ENCODE data around the gene TSGA10IP.

The TSGA10IP gene

DNA sequence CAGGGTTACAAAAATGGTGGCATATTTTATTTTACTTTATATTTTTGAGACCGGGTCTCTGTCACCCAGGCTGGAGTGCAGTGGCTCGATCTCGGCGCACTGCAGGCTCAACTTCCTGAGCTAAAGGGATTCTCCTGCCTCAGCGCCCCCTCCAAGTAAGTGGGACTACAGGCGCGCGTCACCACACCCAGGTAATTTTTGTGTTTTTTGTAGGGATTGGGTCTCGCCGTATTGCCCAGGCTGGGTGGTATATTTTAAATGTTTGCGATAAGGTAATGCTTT lies 44.4 kb upstream of the TSGA10IP start:
- Histone ChIP-seq H3K9ac (no peak overlapping the region; a peak in 1 of 22 replicates), H3K4me3 (peak overlapping the region in 5 of 10 experiments; percentile 70 to 93 (median 77); a peak in 8 of 20 replicates), H3K9me3 (replicated peaks in 1 of 11) (no peaks in the 10 kb centered on the region), H3K36me3 (peaks cover 0 to 26% (median 0%) of the 10 kb centered on the region in 11 experiments; a peak in 12 of 22 replicates), H3K4me1 (peaks cover 34 to 57% (median 45%) of the 10 kb centered on the region in 10 experiments), H3K4me2 (peak overlapping the region; percentile 85 to 99 (median 92)), H4K20me1 (peaks cover 0 to 32% (median 5%) of the 10 kb centered on the region in 11 experiments; a peak in 8 of 22 replicates), H3K27me3 (peaks cover 0 to 55% (median 51%) of the 10 kb centered on the region in 11 experiments; a peak in 19 of 22 replicates), H3K27ac (peak overlapping the region in 1 of 11 experiments; percentile 85; a peak in 1 of 22 replicates)
- no peak for TF ChIP-seq Cebpa-rat (IDR thresholded peaks at IDR 0.05)

DNA sequence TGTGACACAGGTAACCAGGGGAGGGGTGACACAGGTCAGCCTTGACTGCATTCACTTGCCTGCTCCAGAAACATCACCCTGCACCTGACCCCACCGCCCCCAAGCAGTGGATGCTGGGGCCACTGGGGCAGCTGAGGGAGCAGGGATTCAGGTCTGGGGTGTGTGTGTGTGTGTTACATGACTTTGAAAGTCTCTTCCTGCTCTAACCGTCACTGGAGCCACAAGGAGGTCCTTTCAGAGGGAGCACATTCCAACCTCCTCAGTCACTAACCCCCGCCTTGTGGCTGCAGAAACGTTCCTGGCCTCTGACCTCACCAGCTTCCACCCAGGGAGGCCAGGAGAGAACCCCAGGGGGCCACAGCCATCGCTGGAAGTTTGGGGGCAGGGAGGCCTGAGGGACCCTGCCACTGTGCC lies 42.2 kb upstream of the TSGA10IP start:
- Histone ChIP-seq H3K36me3 (peaks cover 0 to 5% (median 0%) of the 10 kb centered on the region in 11 experiments; a peak in 1 of 22 replicates), H3K27ac (no peak overlapping the region), H4K20me1 (peaks cover 0 to 10% (median 0%) of the 10 kb centered on the region in 11 experiments; a peak in 3 of 22 replicates), H3K4me1 (peaks cover 26 to 46% (median 38%) of the 10 kb centered on the region in 10 experiments), H3K9ac (peak overlapping the region in 4 of 11 experiments; percentile 0 to 18 (median 9); a peak in 2 of 22 replicates), H3K9me3 (replicated peaks in 1 of 11) (no peaks in the 10 kb centered on the region), H3K4me3 (no peak overlapping the region), H3K27me3 (peaks cover 0 to 42% (median 39%) of the 10 kb centered on the region in 11 experiments; a peak in 19 of 22 replicates), H3K4me2 (peak overlapping the region in 9 of 11 experiments; percentile 38 to 79 (median 52); a peak in 18 of 22 replicates)
- no peak for TF ChIP-seq Cebpa-rat (IDR thresholded peaks at IDR 0.05)

DNA sequence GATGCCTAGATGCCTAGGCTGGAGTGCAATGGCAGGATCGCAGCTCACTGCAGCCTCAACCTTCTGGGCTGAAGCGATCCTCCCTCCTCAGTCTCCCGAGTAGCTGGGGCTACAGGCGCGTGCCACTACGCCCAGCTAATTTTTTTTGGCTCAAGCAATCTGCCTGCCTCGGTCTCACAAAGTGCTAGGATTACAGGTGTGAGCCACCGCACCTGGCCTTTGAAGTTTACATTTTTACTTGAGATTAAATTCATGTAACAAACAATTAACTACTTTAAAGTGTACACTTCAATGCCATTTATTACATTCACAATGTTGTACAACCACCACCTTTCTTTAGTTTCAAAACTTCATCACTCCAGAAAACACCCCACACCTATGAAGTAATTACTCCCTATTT lies 41.6 kb upstream of the TSGA10IP start:
- Histone ChIP-seq H3K27me3 (peaks cover 0 to 36% (median 33%) of the 10 kb centered on the region in 11 experiments; a peak in 19 of 22 replicates), H3K4me2 (peak overlapping the region in 6 of 11 experiments; percentile 38 to 79 (median 60); a peak in 7 of 22 replicates), H3K36me3 (no peaks in the 10 kb centered on the region), H3K9me3 (replicated peaks in 1 of 11) (no peaks in the 10 kb centered on the region), H3K27ac (no peak overlapping the region), H3K4me3 (no peak overlapping the region), H4K20me1 (peaks cover 0 to 4% (median 0%) of the 10 kb centered on the region in 11 experiments; a peak in 2 of 22 replicates), H3K9ac (0 out of 22 replicates have a peak overlapping the region, but pooled peaks of 1 of the 11 experiments have one; percentile 18), H3K4me1 (peaks cover 19 to 46% (median 33%) of the 10 kb centered on the region in 10 experiments)
- no peak for TF ChIP-seq Cebpa-rat (IDR thresholded peaks at IDR 0.05)

DNA sequence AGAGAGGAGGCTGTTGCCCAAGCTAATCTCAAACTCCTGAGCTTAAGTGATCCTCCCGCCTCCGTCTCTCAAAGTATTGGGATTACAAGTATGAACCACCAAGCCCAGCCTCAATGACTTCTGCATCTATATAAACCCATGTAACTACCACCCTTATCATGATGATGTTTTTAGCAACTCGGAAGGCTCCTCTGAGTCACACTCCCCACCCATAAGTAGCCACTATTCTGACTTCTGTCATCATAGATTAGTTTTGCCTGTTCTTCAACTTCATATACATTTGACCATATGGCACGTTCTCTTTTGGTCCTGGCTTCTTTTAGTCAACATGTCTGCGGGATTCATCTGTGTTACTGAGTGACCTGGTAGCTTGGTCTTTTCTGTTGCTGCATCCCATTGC lies 38.7 kb upstream of the TSGA10IP start:
- no peak overlapping the region for H3K9ac ChIP-seq
- H4K20me1 ChIP-seq = no peaks in the 10 kb centered on the region
- H3K4me3 ChIP-seq = no peak overlapping the region
- H3K27me3 ChIP-seq = peaks cover 0 to 7% (median 4%) of the 10 kb centered on the region in 11 experiments; a peak in 9 of 22 replicates
- H3K9me3 ChIP-seq (replicated peaks in 1 of 11) = no peaks in the 10 kb centered on the region
- peaks cover 14 to 47% (median 38%) of the 10 kb centered on the region in 10 experiments for H3K4me1 ChIP-seq
- H3K36me3 ChIP-seq = no peaks in the 10 kb centered on the region
- no peak overlapping the region for H3K27ac ChIP-seq
- no peak for TF ChIP-seq Cebpa-rat (IDR thresholded peaks at IDR 0.05)
- no peak overlapping the region for H3K4me2 ChIP-seq

DNA sequence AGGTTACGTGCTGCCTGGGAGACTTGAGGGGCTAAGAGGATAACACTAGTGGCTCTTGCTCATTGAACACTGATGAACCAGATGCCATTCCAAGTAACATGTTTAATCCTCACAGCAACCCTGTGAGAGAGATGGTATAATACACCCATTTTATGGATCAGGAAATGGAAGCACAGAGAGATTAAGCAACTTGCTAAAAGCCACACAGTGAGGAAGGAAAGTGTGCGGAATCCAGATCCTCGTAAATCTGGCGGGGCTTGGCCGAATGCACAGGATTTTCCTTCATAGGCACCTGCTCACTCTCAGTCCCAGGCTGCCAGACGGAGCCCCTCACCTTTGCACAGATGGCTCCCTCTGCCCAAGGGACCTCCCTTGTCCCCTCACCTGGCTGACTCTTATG lies 37.4 kb upstream of the TSGA10IP start:
- Histone ChIP-seq H3K9ac (no peak overlapping the region), H3K27ac (no peak overlapping the region), H3K9me3 (replicated peaks in 1 of 11) (no peaks in the 10 kb centered on the region), H3K4me3 (no peak overlapping the region), H3K36me3 (no peaks in the 10 kb centered on the region), H3K4me2 (no peak overlapping the region), H4K20me1 (no peaks in the 10 kb centered on the region), H3K4me1 (peaks cover 14 to 50% (median 42%) of the 10 kb centered on the region in 10 experiments), H3K27me3 (no peaks in the 10 kb centered on the region)
- no peak for TF ChIP-seq Cebpa-rat (IDR thresholded peaks at IDR 0.05)

DNA sequence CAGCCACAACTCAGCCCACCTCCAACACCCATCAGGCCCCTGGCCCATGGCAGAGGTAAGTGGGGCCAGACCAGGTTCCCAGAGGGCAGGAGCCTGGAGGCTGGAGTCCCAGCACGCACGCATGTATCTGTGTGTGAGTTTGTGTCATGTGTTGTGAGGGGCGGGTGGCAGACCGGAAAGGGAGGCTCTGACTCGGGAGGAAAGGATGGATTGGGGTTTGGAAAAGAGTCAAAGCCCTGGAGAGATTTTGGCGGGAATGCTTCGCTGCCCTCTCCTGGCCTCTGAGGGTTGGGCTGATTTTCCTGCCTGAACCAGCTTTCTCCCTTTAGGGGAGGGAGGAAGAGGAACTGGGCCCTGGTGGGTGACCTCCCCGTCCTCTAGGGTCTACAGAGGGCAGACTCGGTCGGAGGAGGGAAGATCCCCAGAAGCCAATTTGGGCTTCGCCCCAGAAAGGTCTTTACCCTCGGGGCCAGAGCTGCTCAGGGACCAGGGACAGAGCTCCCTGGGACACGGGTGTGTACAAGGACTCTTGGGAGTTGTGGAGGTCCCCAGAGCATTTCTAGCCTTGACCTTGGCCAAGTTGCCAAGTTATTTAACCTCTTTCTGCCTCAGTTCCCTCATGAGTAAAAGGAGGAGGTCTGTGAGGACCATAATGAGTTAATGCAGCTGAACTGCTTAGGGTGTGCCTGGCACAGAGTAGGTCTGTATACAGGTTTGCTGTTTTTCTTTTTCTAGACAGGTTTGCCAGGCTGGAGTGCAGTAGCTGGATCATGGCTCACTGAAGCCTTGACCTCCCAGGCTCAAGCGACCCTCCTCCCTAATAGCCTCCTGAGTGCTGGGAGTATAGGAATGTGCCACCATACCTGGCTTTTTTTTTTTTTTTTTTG lies 33.4 kb upstream of the TSGA10IP start:
- Histone ChIP-seq H3K4me1 (peaks cover 39 to 73% (median 61%) of the 10 kb centered on the region in 10 experiments), H3K27me3 (no peaks in the 10 kb centered on the region), H3K4me2 (peak overlapping the region; percentile 63 to 83 (median 75)), H4K20me1 (peaks cover 0 to 22% (median 13%) of the 10 kb centered on the region in 11 experiments; a peak in 12 of 22 replicates), H3K9me3 (replicated peaks in 1 of 11) (no peaks in the 10 kb centered on the region), H3K4me3 (no peak overlapping the region), H3K9ac (peak overlapping the region in 8 of 11 experiments; percentile 3 to 42 (median 20); a peak in 9 of 22 replicates), H3K36me3 (0 out of 22 replicates have a peak, but pooled peaks cover 0 to 1% (median 0%) of the 10 kb centered on the region in 11 experiments), H3K27ac (peak overlapping the region in 6 of 11 experiments; percentile 15 to 58 (median 44); a peak in 8 of 22 replicates)
- no peak for TF ChIP-seq Cebpa-rat (IDR thresholded peaks at IDR 0.05)

DNA sequence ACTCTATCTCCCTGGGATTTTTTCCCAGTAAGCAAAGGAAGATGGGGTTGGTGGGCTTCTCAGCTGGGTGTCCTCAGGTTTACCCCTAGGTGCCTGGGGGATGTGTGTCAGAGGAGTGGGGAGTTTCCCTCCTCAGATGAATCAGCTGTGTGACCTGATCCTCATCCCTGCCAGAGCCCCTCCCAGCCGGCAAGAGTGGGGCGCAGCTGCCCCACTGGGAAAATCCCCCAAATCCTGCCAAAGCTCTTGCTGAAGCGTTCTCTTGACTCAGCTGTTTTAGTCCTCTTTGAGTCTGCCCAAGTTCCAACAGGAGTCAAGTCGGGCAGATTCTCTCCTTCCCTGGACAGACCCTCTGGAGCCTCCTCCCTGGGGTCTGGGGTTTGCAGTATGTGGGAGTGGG lies 32.4 kb upstream of the TSGA10IP start:
- no peak for TF ChIP-seq Cebpa-rat (IDR thresholded peaks at IDR 0.05)
- peaks cover 0 to 28% (median 18%) of the 10 kb centered on the region in 11 experiments; a peak in 12 of 22 replicates for H4K20me1 ChIP-seq
- no peak overlapping the region for H3K9ac ChIP-seq
- peak overlapping the region in 6 of 11 experiments; percentile 8 to 76 (median 71); a peak in 6 of 22 replicates for H3K4me2 ChIP-seq
- no peaks in the 10 kb centered on the region for H3K9me3 ChIP-seq (replicated peaks in 1 of 11)
- H3K36me3 ChIP-seq = peaks cover 0 to 10% (median 0%) of the 10 kb centered on the region in 11 experiments; a peak in 2 of 22 replicates
- H3K4me3 ChIP-seq = no peak overlapping the region
- peaks cover 48 to 82% (median 70%) of the 10 kb centered on the region in 10 experiments for H3K4me1 ChIP-seq
- H3K27me3 ChIP-seq = no peaks in the 10 kb centered on the region
- no peak overlapping the region for H3K27ac ChIP-seq

DNA sequence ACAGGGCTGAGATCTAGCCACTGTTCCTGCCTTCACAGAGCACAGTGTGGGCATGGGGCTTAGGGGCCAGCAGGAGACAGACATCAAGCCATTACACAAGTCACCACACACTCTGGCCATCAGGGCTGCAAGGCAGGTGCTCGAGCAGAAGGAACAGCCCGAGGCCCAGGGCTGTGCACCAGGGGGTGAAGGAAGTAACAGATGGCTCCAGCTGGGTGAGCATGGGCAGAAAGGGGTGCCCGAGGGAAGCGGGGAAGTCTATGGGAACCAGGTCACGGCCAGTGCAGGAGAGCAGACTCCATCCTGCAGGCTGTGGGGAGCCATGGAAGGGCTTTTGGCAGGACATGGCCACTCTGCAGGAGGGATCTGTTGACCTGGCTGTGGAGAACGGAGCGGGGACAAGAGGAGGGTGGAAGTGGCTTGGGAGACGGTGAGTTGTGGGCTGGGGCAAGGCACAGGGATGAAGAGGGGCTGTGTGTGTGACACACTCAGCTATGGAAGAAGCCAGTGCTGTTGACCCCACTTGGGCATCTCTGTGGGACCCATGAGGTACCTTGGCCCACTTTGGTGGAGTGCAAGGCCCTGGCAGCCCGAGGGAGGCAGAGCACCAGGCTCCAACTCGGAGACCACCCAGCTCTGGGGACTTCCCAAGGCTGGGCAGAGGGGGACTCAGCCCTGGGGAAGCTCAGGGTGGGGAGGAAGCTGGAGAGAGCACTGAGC lies 30.0 kb upstream of the TSGA10IP start:
- Histone ChIP-seq H3K9ac (peak overlapping the region; percentile 26 to 99 (median 94); a peak in 16 of 22 replicates), H3K4me1 (peaks cover 54 to 77% (median 67%) of the 10 kb centered on the region in 10 experiments), H4K20me1 (peaks cover 2 to 29% (median 19%) of the 10 kb centered on the region in 11 experiments; a peak in 14 of 22 replicates), H3K4me3 (peak overlapping the region in 4 of 10 experiments; percentile 5 to 46 (median 33); a peak in 5 of 20 replicates), H3K36me3 (peaks cover 0 to 10% (median 0%) of the 10 kb centered on the region in 11 experiments; a peak in 2 of 22 replicates), H3K27ac (peak overlapping the region; percentile 10 to 78 (median 67); a peak in 19 of 22 replicates), H3K27me3 (no peaks in the 10 kb centered on the region), H3K4me2 (peak overlapping the region; percentile 84 to 100 (median 95)), H3K9me3 (replicated peaks in 1 of 11) (no peaks in the 10 kb centered on the region)
- no peak for TF ChIP-seq Cebpa-rat (IDR thresholded peaks at IDR 0.05)
